ENCODE data around the gene SS18L1.

GRCh38 chr20:62228982-62229545, 85.5 kb downstream of the SS18L1 start:
- TF ChIP-seq SREBF2 (IDR thresholded peaks at IDR 0.05; ENCODE audit: low read length) (no peak), GABPA (IDR thresholded peaks at IDR 0.05; ENCODE audit: low read depth) (no peak), TBL1XR1 (IDR thresholded peaks at IDR 0.05; ENCODE audit: low read depth, low read length) (no peak), MXI1 (IDR thresholded peaks at IDR 0.05; ENCODE audit: low read depth, low read length) (no peak), NRF1 (conservative IDR thresholded peaks at IDR 0.05; ENCODE audit: low read depth, low read length) (no peak), SMC3 (IDR thresholded peaks at IDR 0.05; ENCODE audit: borderline replicate concordance, low read length) (no peak), ESRRA (IDR thresholded peaks at IDR 0.05; ENCODE audit: low read length) (no peak), CTCF (IDR thresholded peaks at IDR 0.05 in 2 of 3, conservative IDR thresholded peaks at IDR 0.05 in 1 of 3; ENCODE audit: control insufficient read depth in 2 of 3, extremely low read depth in 1 of 3, insufficient read depth in 1 of 3, low read depth in 3 of 3, low read length in 3 of 3) (no peak), POLR2A (IDR thresholded peaks at IDR 0.05; ENCODE audit: low read depth, low read length) (no peak), CEBPB (IDR thresholded peaks at IDR 0.05; ENCODE audit: borderline replicate concordance in 1 of 2, low read depth in 2 of 2, low read length in 2 of 2) (no peak), BRCA1 (IDR thresholded peaks at IDR 0.05; ENCODE audit: low read depth, low read length) (no peak)
